HG02678 (cell line): ENCODE data around the gene HGF.

Experiments used
- ATAC-seq: cut with Tn5 transposase; IDR thresholded peaks from one replicate; pipeline ENCODE4 v1.9.1; 2021; ENCODE audit warnings: mild to moderate bottlenecking, moderate library complexity; ENCODE audit not compliant: unreplicated experiment

The HGF gene

DNA sequence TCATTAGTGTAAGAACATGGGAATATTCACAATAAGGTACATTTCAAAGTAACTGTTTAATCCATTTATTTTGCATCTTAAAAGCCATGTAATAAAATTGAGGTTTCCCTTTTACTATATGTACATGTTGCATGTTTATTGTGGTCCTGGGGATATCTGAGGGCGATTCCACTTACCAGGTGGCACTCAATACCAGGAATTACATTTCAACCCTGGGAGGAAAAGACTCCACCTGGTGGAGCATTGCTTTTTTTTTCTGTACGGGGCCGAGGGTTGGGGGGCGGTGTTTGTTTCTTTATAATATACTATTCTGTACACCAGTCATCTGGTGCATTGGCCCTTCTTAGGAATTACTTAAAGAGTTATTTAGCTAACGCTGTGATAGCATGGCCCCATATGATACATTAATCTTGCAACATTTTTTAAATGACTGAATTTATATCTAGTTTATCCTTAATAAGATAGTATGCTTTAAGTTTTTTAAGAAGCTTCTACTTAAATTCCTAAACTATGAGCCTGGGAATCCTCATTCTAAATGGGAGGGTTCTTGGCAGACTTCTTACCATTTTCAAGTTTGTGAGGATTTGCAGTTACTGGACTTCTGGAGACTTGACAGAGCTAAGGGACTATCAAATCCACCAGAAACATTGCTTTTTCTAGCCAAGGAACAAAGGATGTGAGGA, 7.2 kb upstream of the HGF start:
- ATAC-seq: no peak

DNA sequence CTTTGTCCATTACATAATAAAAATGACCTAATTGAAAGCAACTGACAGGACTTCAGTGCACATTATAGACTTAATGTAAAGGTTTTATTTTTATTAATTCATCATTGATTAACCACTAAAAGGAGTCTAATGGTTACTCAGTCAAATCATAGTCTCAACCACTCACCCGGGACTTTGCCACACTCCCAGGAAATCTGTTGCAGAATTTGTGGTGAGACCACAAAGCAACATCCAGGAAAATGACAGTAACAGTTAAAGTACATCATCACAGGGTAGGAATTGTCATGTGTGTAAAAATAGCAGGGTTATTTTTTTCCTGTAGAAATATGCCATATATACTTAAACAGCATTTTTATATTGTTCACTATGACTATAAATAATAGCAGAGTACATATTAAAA, 6.3 kb upstream of the HGF start:
- ATAC-seq: no peak

DNA sequence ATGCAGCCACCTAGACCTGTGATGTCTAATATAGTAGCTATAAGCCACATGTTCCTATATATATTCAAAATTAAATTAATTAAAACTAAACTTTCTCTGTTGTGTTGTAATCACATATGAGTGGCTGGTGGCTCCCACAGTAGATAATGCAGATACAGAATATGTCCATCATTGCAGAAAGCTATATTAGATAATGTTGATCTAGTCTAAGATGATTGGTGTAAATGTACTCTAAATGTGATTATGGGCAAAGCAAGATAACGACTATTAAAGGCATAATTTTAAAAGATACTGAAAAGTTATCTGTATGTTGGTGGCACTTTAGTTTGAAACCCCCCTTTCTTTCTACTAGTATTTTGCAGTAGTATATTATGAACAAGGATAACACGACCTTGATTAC, 5.7 kb upstream of the HGF start:
- ATAC-seq: no peak

DNA sequence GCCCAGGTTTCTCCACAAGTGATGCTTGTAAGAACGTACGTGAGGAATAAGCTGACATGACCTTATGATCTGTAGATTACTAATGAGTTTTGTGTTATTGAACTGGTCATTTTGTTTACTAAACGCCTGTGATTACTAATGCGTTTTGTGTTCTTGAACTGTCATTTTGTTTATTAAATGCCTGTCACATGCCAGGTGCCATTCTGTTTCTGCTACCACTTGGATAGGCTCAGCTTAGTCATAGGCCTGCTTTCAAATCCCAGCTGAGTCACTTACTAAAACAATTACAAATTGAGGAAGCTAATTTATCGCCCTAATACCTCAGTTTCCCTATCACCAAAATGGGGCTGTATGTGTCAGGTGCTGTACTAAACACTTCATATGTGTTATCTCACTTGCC, 4.7 kb upstream of the HGF start:
- ATAC-seq: no peak

DNA sequence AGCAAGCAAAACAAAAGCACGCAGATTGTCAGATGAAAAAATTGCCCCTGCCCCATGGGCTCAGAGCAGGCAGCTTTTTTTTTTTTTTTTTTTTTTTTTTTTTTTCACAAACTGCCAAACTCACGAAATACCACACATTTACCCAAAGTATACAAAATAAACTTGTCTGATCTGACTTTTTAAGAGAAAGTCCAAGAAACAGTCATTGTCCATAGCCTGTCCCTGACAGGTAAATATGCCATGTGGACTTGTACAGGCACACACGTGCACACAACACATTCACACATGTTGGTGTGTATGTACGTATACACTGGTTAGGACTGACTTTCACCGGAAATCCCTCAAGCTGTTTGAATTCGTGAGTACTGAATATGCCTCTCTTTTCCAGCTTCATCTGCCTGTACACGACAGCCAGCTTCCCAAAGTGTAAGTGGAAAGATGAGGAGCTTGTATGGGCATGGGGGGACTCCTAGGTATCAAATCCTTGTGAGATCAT, 929 bp upstream of the HGF start:
- no peak for ATAC-seq

GRCh38 chr7:81768951-81769778, 682 bp downstream of the HGF start:
- ATAC-seq: no peak

GRCh38 chr7:81767926-81768325, 1.9 kb downstream of the HGF start:
- ATAC-seq: no peak

GRCh38 chr7:81761821-81762220, 8.0 kb downstream of the HGF start:
- no peak for ATAC-seq

- ATAC-seq: no peak
Observed at GRCh38 chr7:81761031-81761430, 8.8 kb downstream of the HGF start.

DNA sequence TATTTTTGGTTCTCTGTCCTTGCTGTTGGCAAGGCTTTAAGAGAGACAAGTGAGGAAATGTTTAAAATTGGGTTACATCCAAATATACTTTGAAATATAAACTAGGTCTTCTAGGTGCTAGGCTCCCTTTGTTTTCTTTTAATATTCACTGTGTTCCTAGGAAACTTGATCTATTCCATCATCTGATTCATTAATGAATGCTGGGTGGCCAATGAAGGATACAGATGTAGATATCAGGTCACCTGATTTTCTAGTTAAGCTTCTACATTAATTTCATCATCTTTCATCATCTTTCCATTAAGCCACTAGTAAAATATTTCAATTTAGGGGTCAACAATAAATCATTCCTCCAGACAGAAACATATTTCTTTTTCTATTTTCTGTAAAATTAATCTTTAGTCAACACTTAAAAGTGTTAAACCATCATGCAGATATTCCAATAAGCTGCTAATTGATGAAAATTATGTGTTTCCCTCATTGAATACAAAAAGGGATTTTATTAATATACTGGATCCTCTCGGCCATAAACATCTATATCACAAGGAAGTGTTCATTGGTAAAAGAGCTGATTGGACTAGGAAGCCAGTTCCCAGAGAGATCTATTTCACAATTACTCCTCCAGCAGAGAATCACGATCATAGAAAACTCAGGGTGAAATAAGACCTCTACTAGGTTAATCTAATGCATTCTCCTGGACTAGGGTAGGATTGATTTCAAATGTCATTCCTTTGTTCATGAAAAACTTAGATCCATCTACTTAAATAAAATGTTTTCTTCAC, 14.7 kb downstream of the HGF start:
- ATAC-seq: no peak

GRCh38 chr7:81753392-81753791, 16.5 kb downstream of the HGF start:
- no peak for ATAC-seq

DNA sequence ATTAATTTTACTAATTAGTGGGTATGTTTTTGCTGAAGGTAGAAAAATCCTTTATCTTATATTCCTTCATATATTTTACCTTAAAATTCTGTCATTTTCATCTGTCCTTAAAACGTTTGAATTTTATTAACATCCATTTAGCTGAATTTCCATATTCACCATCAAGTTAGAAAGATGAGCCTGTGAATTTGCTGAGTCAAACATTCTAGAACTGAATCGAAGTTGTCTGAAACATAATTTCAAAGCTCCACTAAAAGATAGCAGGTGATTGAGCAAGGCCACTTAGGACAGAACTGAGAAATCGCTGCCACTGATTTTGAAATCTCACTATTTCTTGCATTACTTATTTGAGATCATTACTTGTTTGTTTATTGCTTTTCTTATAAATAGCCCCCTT, 17.5 kb downstream of the HGF start:
- no peak for ATAC-seq

DNA sequence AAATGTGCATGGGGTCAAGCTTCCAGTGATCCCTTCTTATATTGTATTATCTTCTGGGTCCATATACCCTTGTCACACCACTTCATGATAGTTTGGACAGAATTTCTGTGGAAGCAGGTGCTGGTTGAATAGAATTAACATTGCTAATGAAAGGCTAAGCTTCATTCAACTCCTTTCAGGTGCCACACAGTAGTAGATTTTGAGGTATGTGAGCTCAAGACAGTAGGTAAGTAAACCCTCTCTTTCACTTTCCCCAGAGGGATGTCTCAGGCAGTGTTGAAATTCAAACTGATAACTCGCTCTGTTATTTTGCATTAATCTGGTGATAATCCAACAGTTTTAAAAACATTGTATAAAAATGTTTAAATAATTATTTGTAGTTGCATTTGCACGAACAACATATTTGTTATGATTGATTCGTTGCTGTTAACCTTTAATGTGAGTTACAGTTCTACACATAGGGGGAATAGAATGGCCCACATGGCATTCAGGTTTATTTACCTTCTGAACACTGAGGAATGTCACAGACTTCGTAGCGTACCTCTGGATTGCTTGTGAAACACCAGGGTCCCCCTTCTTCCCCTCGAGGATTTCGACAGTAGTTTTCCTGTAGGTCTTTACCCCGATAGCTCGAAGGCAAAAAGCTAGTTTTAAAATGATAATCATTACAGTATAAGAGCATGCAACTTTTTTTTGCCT, 18.1 kb downstream of the HGF start:
- ATAC-seq: no peak

DNA sequence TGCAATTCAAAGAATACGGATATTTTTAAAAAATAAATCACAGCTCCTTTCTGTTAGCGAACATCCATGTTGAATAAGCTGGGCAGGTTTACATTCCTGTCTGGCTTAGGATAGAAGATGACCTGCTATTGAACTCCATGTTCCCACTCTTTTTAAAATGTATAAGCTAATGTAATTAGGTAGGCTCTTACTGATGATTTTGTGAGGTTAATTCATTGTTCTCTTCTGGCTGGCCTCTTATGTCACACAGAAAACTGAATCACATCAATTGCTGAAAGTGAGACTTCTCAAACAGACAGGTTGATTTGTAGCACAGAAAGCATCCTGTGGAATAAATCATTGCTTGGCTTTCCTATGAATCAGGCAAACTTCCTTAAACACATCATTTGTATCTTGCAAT, 24.2 kb downstream of the HGF start:
- no peak for ATAC-seq

DNA sequence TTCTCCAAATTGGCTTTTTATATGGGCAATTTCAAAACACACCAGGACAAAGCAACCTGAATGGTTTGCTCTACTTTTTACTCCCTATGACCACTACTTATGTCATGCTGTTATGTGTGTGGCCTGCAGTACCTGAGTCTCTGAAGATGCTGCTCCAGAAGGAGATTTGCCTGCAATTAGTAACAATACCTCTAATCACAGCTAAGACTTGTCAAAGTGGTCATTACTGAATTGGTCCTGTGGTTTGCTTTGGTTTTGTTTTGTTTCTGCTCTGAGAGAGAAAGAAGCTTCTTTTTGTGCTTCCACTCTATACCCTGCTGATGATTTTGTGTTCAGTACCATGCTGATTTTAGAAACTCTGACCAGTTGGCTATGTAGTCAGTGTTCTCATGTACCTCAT, 25.5 kb downstream of the HGF start:
- no peak for ATAC-seq

DNA sequence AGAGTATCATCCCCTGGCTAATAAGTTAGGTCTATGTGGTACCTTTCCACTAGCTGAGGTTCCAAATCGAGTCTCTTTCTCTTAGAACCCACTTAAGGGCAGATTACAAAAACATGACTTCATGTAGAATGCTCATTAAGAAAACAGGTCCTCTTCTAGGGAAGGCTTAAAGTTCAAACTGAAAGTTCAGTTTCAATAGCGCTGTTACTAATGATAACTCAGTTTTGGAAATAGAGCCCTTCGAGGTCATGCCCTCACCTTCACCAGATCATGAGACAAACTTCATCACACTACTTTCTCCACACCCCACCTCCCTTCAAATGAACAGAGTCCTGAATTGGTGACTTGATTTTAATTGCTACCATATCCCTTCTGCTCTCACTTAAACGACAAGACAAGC, 26.2 kb downstream of the HGF start:
- no peak for ATAC-seq

GRCh38 chr7:81743201-81743600, 26.6 kb downstream of the HGF start:
- no peak for ATAC-seq

GRCh38 chr7:81740403-81740802, 29.4 kb downstream of the HGF start:
- no peak for ATAC-seq

- ATAC-seq: no peak
Observed at GRCh38 chr7:81736091-81736490, 33.8 kb downstream of the HGF start.

GRCh38 chr7:81725812-81726127, 44.1 kb downstream of the HGF start:
- no peak for ATAC-seq
